ENCODE data around the gene DMXL1. TPM values are rescaled to one million over a fixed set of nuclear protein-coding genes. Genes with fewer than 3 reads are reported as not detected.
A peak's percentile ranks its signal among the peaks of the same experiment; 100 is the strongest.

The DMXL1 gene
- total and polyA plus RNA-seq, 2 experiments from 2014 or later = 28.4 to 41.7 TPM

GRCh38 chr5:119088438-119088837 lies 17.6 kb downstream of the DMXL1 start:
- TF ChIP-seq REST (IDR thresholded peaks at IDR 0.05; ENCODE audit: unreplicated experiment) (no peak), EZH2 (IDR thresholded peaks at IDR 0.05; ENCODE audit: low read depth, unreplicated experiment) (no peak), JUNB (IDR thresholded peaks at IDR 0.05; ENCODE audit: unreplicated experiment) (no peak), EZH2phosphoT487 (IDR thresholded peaks at IDR 0.05; ENCODE audit: unreplicated experiment) (no peak), NANOG (IDR thresholded peaks at IDR 0.05; ENCODE audit: borderline replicate concordance) (no peak), CREB1 (CRISPR knock-in tag; IDR thresholded peaks at IDR 0.05; ENCODE audit: low read depth) (no peak), ZNF331 (CRISPR knock-in tag; IDR thresholded peaks at IDR 0.05; ENCODE audit: low read depth) (no peak), ZNF462 (CRISPR knock-in tag; IDR thresholded peaks at IDR 0.05) (no peak), CTCF (conservative IDR thresholded peaks at IDR 0.05; ENCODE audit: low read depth in 2 of 2) (no peak), ZNF114 (CRISPR knock-in tag; IDR thresholded peaks at IDR 0.05) (no peak), POLR2AphosphoS5 (IDR thresholded peaks at IDR 0.05; ENCODE audit: low read depth) (no peak), ETS1 (IDR thresholded peaks at IDR 0.05) (no peak), STAT1 (IDR thresholded peaks at IDR 0.05; ENCODE audit: unreplicated experiment) (no peak)
- Histone ChIP-seq H3F3A (replicated peaks; ENCODE audit: low read depth) (no peaks in the 10 kb centered on the region), H3K4me2 (no peak overlapping the region), H3K27ac (ENCODE audit: low read depth) (peak overlapping the region; percentile 27; the same call in 1 of the 2 replicates), H3K9me2 (ENCODE audit: insufficient read depth) (no peaks in the 10 kb centered on the region), H3K27me3 (ENCODE audit: insufficient read depth) (no peaks in the 10 kb centered on the region), H2AFZ (no peak overlapping the region), H4K20me1 (replicated peaks; ENCODE audit: insufficient read depth) (peaks cover 11% of the 10 kb centered on the region), H3K4me1 (ENCODE audit: insufficient read depth) (no peaks in the 10 kb centered on the region), H3K79me2 (replicated peaks; ENCODE audit: insufficient read depth) (peaks cover 96% of the 10 kb centered on the region), H3K36me3 (ENCODE audit: insufficient read depth) (0 out of 2 replicates have a peak, but pooled peaks cover 3% of the 10 kb centered on the region), H3K4me3 (no peak overlapping the region)
- Mint-ChIP-seq H3K27ac (peak overlapping the region; percentile 24; the same call in 1 of the 2 replicates), H3K4me1 (no peaks in the 10 kb centered on the region), H3K9me3 (peaks cover 26% of the 10 kb centered on the region), H3K36me3 (ENCODE audit: low read depth) (peaks cover 57% of the 10 kb centered on the region), H3K4me3 (no peak overlapping the region), H3K27me3 (ENCODE audit: insufficient read depth, low read depth, poor library complexity) (peaks cover 4% of the 10 kb centered on the region)
- no peak for ATAC-seq
- DNase-seq (ENCODE audit: low spot score) = no peak
